Endothelial cell of umbilical vein (primary cell): Measurements from ENCODE around the gene IFNGR1. TPM values are rescaled to one million over a fixed set of nuclear protein-coding genes. Genes with fewer than 3 reads are reported as not detected.

Experiments
- BruUV-seq: library from RNA; stranded (reverse); fragments of 400-500 nt; replicated peaks from 2 replicates; lab custom pipeline; 2021; lab: Mats Ljungman, UMichigan
- CTCF ChIA-PET: fragments of 300-600, 350-600 bp; sonication (Branson Sonifier 250); formaldehyde crosslinking; loops from one replicate; lab custom pipeline; 2021; ENCODE audit warnings: antibody characterized with exemption, inconsistent platforms; lab: Charles Lee
- POLR2A ChIA-PET: fragments of 300-600, 350-600 bp; sonication (Branson Sonifier 250); formaldehyde crosslinking; loops from one replicate; lab custom pipeline; 2021; ENCODE audit warnings: antibody characterized with exemption, inconsistent platforms; lab: Charles Lee
- DNase-seq: peaks from one replicate; pipeline ENCODE4 v3.0.0-alpha.2; 2011; ENCODE audit warnings: low read depth, low spot score
- FAIRE-seq: peaks from 2 replicates; lab custom pipeline; 2011; peaks lifted over from hg19 to GRCh38; lab: Jason Lieb, UNC
- H2AFZ ChIP-seq: 2 replicates; pipeline ENCODE4 v1.6.0; 2012; ENCODE audit warnings: low read depth, low read length, control low read depth, inconsistent platforms
- H3K27ac ChIP-seq: 2 replicates; pipeline ENCODE4 v1.5.1; 2011; ENCODE audit warnings: low read depth, mild to moderate bottlenecking, control low read depth, low read length, moderate library complexity; ENCODE audit not compliant: insufficient read depth
- H3K27me3 ChIP-seq, 2 experiments: 2 replicates each; pipeline versions ENCODE4 v1.6.0 to v1.6.1; 2011; ENCODE audit warnings: low read length in 2 of 2, mixed read lengths in 1 of 2; ENCODE audit not compliant: control insufficient read depth in 2 of 2, insufficient read depth in 2 of 2
- H3K36me3 ChIP-seq, 2 experiments: 2 replicates in 1 of 2; 3 replicates in 1 of 2; pipeline ENCODE4 v1.5.1; 2011; ENCODE audit warnings: low read length in 2 of 2, mild to moderate bottlenecking in 1 of 2, moderate library complexity in 1 of 2; ENCODE audit not compliant: control insufficient read depth in 2 of 2, insufficient read depth in 2 of 2; ENCODE audit errors: extremely low read depth in 1 of 2
- H3K4me1 ChIP-seq: 3 replicates; pipeline ENCODE4 v1.5.1; 2011; ENCODE audit warnings: mild to moderate bottlenecking, low read length; ENCODE audit not compliant: control insufficient read depth, insufficient read depth; ENCODE audit errors: extremely low read depth
- H3K4me2 ChIP-seq: 2 replicates; pipeline ENCODE4 v1.6.1; 2011; ENCODE audit warnings: low read length, control low read depth, mixed read lengths; ENCODE audit not compliant: insufficient read depth
- H3K4me3 ChIP-seq, 3 experiments: fragments of 200-600 bp in 1 of 3; sonication (generic), shearing (Covaris generic) in 1 of 3; replicated peaks in 1 of 3; 2 replicates each; pipeline ENCODE4 v1.5.1; 2011 to 2016; ENCODE audit warnings: control low read depth in 3 of 3, low read length in 3 of 3, mild to moderate bottlenecking in 2 of 3, inconsistent platforms in 1 of 3, low read depth in 1 of 3, moderate library complexity in 1 of 3; ENCODE audit not compliant: insufficient read depth in 1 of 3
- H3K79me2 ChIP-seq: 2 replicates; pipeline ENCODE4 v1.6.0; 2012; ENCODE audit warnings: low read length, inconsistent platforms; ENCODE audit not compliant: control insufficient read depth, insufficient read depth
- H3K9ac ChIP-seq: replicated peaks from 2 replicates; pipeline ENCODE3; 2011; ENCODE audit warnings: low read length, control low read depth; ENCODE audit not compliant: insufficient read depth; ENCODE audit errors: extremely low read depth
- H3K9me1 ChIP-seq: replicated peaks from 3 replicates; pipeline ENCODE4 v1.6.0; 2011; ENCODE audit warnings: mild to moderate bottlenecking, low read length; ENCODE audit not compliant: control insufficient read depth, insufficient read depth; ENCODE audit errors: extremely low read depth
- H3K9me3 ChIP-seq: replicated peaks from 2 replicates; pipeline ENCODE4 v1.5.1; 2012; ENCODE audit warnings: low read length, inconsistent platforms; ENCODE audit not compliant: control insufficient read depth, insufficient read depth
- H4K20me1 ChIP-seq: replicated peaks from 2 replicates; pipeline ENCODE3; 2011; ENCODE audit warnings: mild to moderate bottlenecking, low read length; ENCODE audit not compliant: control insufficient read depth, insufficient read depth; ENCODE audit errors: extremely low read depth
- EZH2 ChIP-seq: IDR thresholded peaks from 2 replicates; pipeline ENCODE4 v1.6.1; 2012; ENCODE audit warnings: borderline replicate concordance, low read depth, mild to moderate bottlenecking, moderate library complexity, low read length, inconsistent platforms; ENCODE audit not compliant: severe bottlenecking
- FOS ChIP-seq: IDR thresholded peaks from 2 replicates; pipeline ENCODE4 v1.6.1; 2011; ENCODE audit warnings: mild to moderate bottlenecking, low read length, moderate library complexity, borderline replicate concordance; ENCODE audit not compliant: insufficient read depth
- GATA2 ChIP-seq: IDR thresholded peaks from 2 replicates; pipeline ENCODE4 v1.7.0; 2011; ENCODE audit warnings: low read depth, mild to moderate bottlenecking, moderate library complexity, mixed read lengths, low read length; ENCODE audit not compliant: insufficient read length, insufficient read depth
- JUN ChIP-seq: IDR thresholded peaks from 2 replicates; pipeline ENCODE4 v1.6.1; 2011; ENCODE audit warnings: borderline replicate concordance, low read depth; ENCODE audit not compliant: insufficient read length, insufficient read depth
- MYC ChIP-seq: IDR thresholded peaks from one replicate; pipeline ENCODE4 v1.6.1; 2011; ENCODE audit warnings: mild to moderate bottlenecking, low read depth, low read length
- POLR2A ChIP-seq: IDR thresholded peaks from 2 replicates; pipeline ENCODE4 v1.6.1; 2012; ENCODE audit warnings: low read depth, mild to moderate bottlenecking, control low read depth, low read length
- POLR2AphosphoS5 ChIP-seq: IDR thresholded peaks from 2 replicates; pipeline ENCODE4 v1.6.1; 2012; ENCODE audit warnings: low read depth, mild to moderate bottlenecking, control low read depth, low read length, moderate library complexity; ENCODE audit not compliant: insufficient read depth
- dilution Hi-C: fragments of 300-500 bp; cut with MboI; formaldehyde crosslinking; loops from one replicate; pipeline ENCODE4 v1.15.0; 2019; ENCODE audit warnings: low sequenced_read_pairs; ENCODE audit not compliant: extremely low pct_ligation_motif_present
- intact Hi-C: fragments of 100-400 bp; cut with micrococcal nuclease; formaldehyde crosslinking; loops from one replicate; pipeline ENCODE4 v1.10.0; 2022
- polyA plus RNA-seq, 4 experiments: library from polyadenylated mRNA; depleted of rRNA in 3 of 4; stranded (reverse) in 3 of 4; unstranded in 1 of 4; fragments of >200 nt; gene quantifications; 2 replicates each; pipeline versions ENCODE4 v1.2.1 to v1.2.3, GENCODE V29; 2011 to 2012; ENCODE audit warnings: missing spikeins in 1 of 4
- total RNA-seq: library from RNA; stranded (reverse); gene quantifications from 2 replicates; pipeline ENCODE4 v1.2.3, GENCODE V29; 2021
- TF ChIP-seq, protein P1 (sequence below), 2 donors: IDR thresholded peaks; 1 replicate in 1 of 2; 2 replicates in 1 of 2; pipeline ENCODE4 v1.5.1; 2011; ENCODE audit warnings: low read length in 2 of 2, mild to moderate bottlenecking in 2 of 2, moderate library complexity in 2 of 2, control low read depth in 1 of 2, inconsistent platforms in 1 of 2, low read depth in 1 of 2; ENCODE audit not compliant: insufficient read depth in 1 of 2; ENCODE audit errors: extremely low read depth in 1 of 2
- TF ChIP-seq, protein P2 (sequence below): IDR thresholded peaks from 2 replicates; pipeline ENCODE4 v1.6.1; 2011; ENCODE audit not compliant: insufficient read depth, insufficient read length

Gene IFNGR1
- total and polyA plus RNA-seq, 2 donors (not counting 3 experiments of a cell fraction or from before 2014, with no cell fraction given) = 19.1 to 31.2 TPM

DNA sequence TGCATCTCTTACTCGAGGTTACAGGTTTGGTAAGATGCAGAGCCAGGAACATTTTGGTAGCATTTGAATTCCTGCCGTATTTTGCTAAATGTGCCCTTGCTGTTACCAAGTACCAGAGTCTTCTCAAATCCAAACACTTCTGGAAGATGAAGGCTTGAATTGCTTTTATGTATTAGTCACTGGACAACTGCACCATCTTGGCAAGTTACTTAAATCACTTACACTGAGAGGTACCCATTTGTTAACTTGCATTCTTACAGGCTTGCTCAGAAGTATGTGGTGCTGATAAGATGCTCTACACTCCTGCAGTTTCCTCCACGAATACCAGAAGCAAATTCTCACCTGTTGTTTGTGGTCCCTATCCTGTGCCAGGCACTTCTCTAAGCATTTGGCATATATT lies 58.4 kb downstream of the IFNGR1 start:
- Histone ChIP-seq H3K9me1 (no peaks in the 10 kb centered on the region), H3K27ac (no peak overlapping the region), H3K9ac (no peak overlapping the region), H3K79me2 (no peaks in the 10 kb centered on the region), H3K4me3 (no peak overlapping the region), H4K20me1 (no peaks in the 10 kb centered on the region), H3K36me3 (no peaks in the 10 kb centered on the region), H3K4me1 (no peaks in the 10 kb centered on the region), H2AFZ (no peak overlapping the region), H3K9me3 (no peaks in the 10 kb centered on the region), H3K27me3 (peaks cover 0 to 3% of the 10 kb centered on the region in 2 experiments), H3K4me2 (no peak overlapping the region)
- DNase-seq (no peak), FAIRE-seq (no peak)
- TF ChIP-seq GATA2 (no peak), JUN (no peak), EZH2 (no peak), FOS (no peak), MYC (no peak), POLR2AphosphoS5 (no peak), POLR2A (no peak)
- TF ChIP-seq, protein P1, sequence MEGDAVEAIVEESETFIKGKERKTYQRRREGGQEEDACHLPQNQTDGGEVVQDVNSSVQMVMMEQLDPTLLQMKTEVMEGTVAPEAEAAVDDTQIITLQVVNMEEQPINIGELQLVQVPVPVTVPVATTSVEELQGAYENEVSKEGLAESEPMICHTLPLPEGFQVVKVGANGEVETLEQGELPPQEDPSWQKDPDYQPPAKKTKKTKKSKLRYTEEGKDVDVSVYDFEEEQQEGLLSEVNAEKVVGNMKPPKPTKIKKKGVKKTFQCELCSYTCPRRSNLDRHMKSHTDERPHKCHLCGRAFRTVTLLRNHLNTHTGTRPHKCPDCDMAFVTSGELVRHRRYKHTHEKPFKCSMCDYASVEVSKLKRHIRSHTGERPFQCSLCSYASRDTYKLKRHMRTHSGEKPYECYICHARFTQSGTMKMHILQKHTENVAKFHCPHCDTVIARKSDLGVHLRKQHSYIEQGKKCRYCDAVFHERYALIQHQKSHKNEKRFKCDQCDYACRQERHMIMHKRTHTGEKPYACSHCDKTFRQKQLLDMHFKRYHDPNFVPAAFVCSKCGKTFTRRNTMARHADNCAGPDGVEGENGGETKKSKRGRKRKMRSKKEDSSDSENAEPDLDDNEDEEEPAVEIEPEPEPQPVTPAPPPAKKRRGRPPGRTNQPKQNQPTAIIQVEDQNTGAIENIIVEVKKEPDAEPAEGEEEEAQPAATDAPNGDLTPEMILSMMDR (IDR thresholded peaks at IDR 0.05; ENCODE audit: extremely low read depth in 1 of 2, insufficient read depth in 1 of 2, low read depth in 1 of 2, low read length in 2 of 2) = no peak
- TF ChIP-seq, protein P2, sequence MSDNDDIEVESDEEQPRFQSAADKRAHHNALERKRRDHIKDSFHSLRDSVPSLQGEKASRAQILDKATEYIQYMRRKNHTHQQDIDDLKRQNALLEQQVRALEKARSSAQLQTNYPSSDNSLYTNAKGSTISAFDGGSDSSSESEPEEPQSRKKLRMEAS = no peak
- intact Hi-C loops (no loop called here), dilution Hi-C loops (no loop called here)
- POLR2A ChIA-PET = no interaction called here
- BruUV-seq = no TSS peak
- CTCF ChIA-PET = no interaction called here
